ENCODE data around the gene GRID1.

- TF ChIP-seq POLR2A (IDR thresholded peaks at IDR 0.05; ENCODE audit: low read length): no peak
- no peak for TF ChIP-seq GATA1 (IDR thresholded peaks at IDR 0.05; ENCODE audit: low read depth, low read length)
Observed at GRCh38 chr10:86366033-86366901, at the start of gene GRID1.

Measured in erythroblast (primary cell).